T-cell (primary cell): ENCODE results near the gene SH3RF2. TPM values are rescaled to one million over a fixed set of nuclear protein-coding genes. Genes with fewer than 3 reads are reported as not detected.
"Not testable (repeated sequence)": the region's sequence is repeated elsewhere in the genome, so short reads cannot be mapped to it uniquely, and the experiment has no call there.

Experiments
- ATAC-seq, 4 experiments: fragments of 200-7000 bp in 3 of 4; fragments of 150-1000 bp in 1 of 4; cut with Tn5 transposase; replicated peaks in 1 of 4; 1 replicate in 3 of 4; 2 replicates in 1 of 4; pipeline ENCODE4 v1.10.0; 2021; ENCODE audit warnings: moderate library complexity in 3 of 4, mild to moderate bottlenecking in 2 of 4, moderate number of reproducible peaks in 1 of 4
- CTCF ChIA-PET, 2 donors: fragments of 300-600 bp; sonication (Branson Sonifier 250); formaldehyde crosslinking; loops; one replicate each; lab custom pipeline; 2022; ENCODE audit warnings: antibody characterized with exemption in 2 of 2; lab: Charles Lee
- POLR2A ChIA-PET, 2 donors: fragments of 300-600 bp; sonication (Branson Sonifier 250); formaldehyde crosslinking; loops; one replicate each; lab custom pipeline; 2022; ENCODE audit warnings: antibody characterized with exemption in 2 of 2; lab: Charles Lee
- DNase-seq, 35 experiments: peaks; one replicate each; pipeline versions ENCODE4 v3.0.0 to v3.0.0-alpha.2; 2013 to 2023
- H3K27ac ChIP-seq: one replicate; pipeline ENCODE4 v1.5.1; 2013; ENCODE audit warnings: low read length
- H3K27me3 ChIP-seq, 2 experiments: replicated peaks in 1 of 2; 1 replicate in 1 of 2; 2 replicates in 1 of 2; pipeline versions ENCODE4 v1.6.1 to v1.7.0; 2013; ENCODE audit warnings: low read length in 1 of 2, mixed read lengths in 1 of 2; ENCODE audit not compliant: control insufficient read depth in 2 of 2, insufficient read depth in 2 of 2; ENCODE audit errors: extremely low read depth in 1 of 2
- H3K36me3 ChIP-seq, 2 donors: 1 replicate in 1 of 2; 2 replicates in 1 of 2; pipeline versions ENCODE4 v1.6.1 to v1.7.0; 2013; ENCODE audit warnings: low read length in 1 of 2; ENCODE audit not compliant: control insufficient read depth in 2 of 2, insufficient read depth in 1 of 2; ENCODE audit errors: extremely low read depth in 1 of 2
- H3K4me1 ChIP-seq, 2 experiments: 1 replicate in 1 of 2; 2 replicates in 1 of 2; pipeline versions ENCODE4 v1.6.1 to v1.7.0; 2013; ENCODE audit warnings: low read length in 2 of 2, mixed read lengths in 1 of 2; ENCODE audit not compliant: insufficient read depth in 2 of 2, control insufficient read depth in 1 of 2; ENCODE audit errors: extremely low read depth in 1 of 2
- H3K4me3 ChIP-seq, 2 donors: 1 replicate in 1 of 2; 2 replicates in 1 of 2; pipeline versions ENCODE4 v1.5.1 to v1.7.0; 2013; ENCODE audit warnings: mild to moderate bottlenecking in 2 of 2, low read length in 1 of 2, moderate library complexity in 1 of 2; ENCODE audit not compliant: control insufficient read depth in 1 of 2; ENCODE audit errors: extremely low read depth in 1 of 2
- H3K9me3 ChIP-seq: 2 replicates; pipeline ENCODE4 v1.7.0; 2013
- H3K27ac Mint-ChIP-seq, 2 donors: one replicate each; pipeline ENCODE4 v1.8.0; 2020 to 2021; ENCODE audit warnings: mild to moderate bottlenecking in 2 of 2, mixed read lengths in 2 of 2
- H3K27me3 Mint-ChIP-seq, 2 donors: one replicate each; pipeline ENCODE4 v1.8.0; 2021 to 2022; ENCODE audit warnings: mixed read lengths in 2 of 2
- H3K36me3 Mint-ChIP-seq: one replicate; pipeline ENCODE4 v1.8.0; 2021; ENCODE audit warnings: mixed read lengths
- H3K4me1 Mint-ChIP-seq, 3 donors: one replicate each; pipeline ENCODE4 v1.8.0; 2020 to 2022; ENCODE audit warnings: mixed read lengths in 3 of 3, mild to moderate bottlenecking in 1 of 3
- H3K4me3 Mint-ChIP-seq, 3 donors: one replicate each; pipeline ENCODE4 v1.8.0; 2020 to 2022; ENCODE audit warnings: mild to moderate bottlenecking in 3 of 3, mixed read lengths in 3 of 3, moderate library complexity in 3 of 3
- H3K9me3 Mint-ChIP-seq, 3 donors: one replicate each; pipeline ENCODE4 v1.8.0; 2020 to 2022; ENCODE audit warnings: mixed read lengths in 3 of 3
- WGBS: methylation state at CpG from one replicate; pipeline ENCODE4 v1.1.5; 2013; ENCODE audit warnings: missing lambda C conversion rate; ENCODE audit not compliant: insufficient coverage; 5-methylcytosine and 5-hydroxymethylcytosine counted together
- total RNA-seq, 35 experiments: library from RNA in 6 of 35; stranded (reverse) in 6 of 35; fragments of 120-200 nt in 1 of 35; gene quantifications; one replicate each; pipeline versions ENCODE4 v1.2.1 to v1.2.4 and lab custom pipeline; 2013 to 2026

Gene SH3RF2
- total RNA-seq, 5 donors from 2014 or later (not counting 1 experiment from before 2014, with no cell fraction given), result 0.26 to 0.75 (median 0.37) TPM; not detected in 1

DNA sequence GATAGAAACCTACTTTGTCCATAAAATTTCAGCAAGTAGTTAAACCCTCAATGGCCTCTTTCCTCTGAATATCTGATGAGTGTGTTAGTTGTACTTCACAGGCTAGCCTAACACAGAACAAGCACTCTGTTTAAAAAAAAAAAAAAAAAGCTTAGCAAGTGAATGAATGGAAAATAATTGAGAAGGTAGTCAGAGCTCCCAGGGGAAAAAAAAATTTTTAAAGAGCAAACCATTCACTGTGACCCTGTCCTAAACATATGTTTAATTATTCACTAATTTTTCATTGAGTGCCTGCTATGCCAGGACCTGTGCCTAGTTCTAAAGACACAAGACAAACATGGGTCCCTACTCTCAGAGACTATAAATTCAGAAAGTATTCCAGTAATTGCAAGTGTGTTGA, 69.3 kb downstream of the SH3RF2 start:
- ATAC-seq (no peak), DNase-seq (no peak)
- no peak overlapping the region for H3K27ac ChIP-seq
- CTCF ChIA-PET, result no interaction called here
- H3K27me3 Mint-ChIP-seq, result peaks cover 0 to 11% of the 10 kb centered on the region in 2 donors
- H3K9me3 Mint-ChIP-seq, result no peaks in the 10 kb centered on the region
- H3K9me3 ChIP-seq, result no peaks in the 10 kb centered on the region
- no peaks in the 10 kb centered on the region for H3K36me3 ChIP-seq
- H3K36me3 Mint-ChIP-seq, result no peaks in the 10 kb centered on the region
- POLR2A ChIA-PET, result no interaction called here
- H3K4me1 Mint-ChIP-seq, result no peaks in the 10 kb centered on the region
- H3K4me3 ChIP-seq, result no peak overlapping the region
- no peaks in the 10 kb centered on the region for H3K4me1 ChIP-seq
- H3K27ac Mint-ChIP-seq, result no peak overlapping the region
- H3K4me3 Mint-ChIP-seq, result no peak overlapping the region
- H3K27me3 ChIP-seq, result no peaks in the 10 kb centered on the region

- Mint-ChIP-seq H3K9me3 (peaks cover 0 to 2% (median 0%) of the 10 kb centered on the region in 3 donors), H3K4me1 (no peaks in the 10 kb centered on the region), H3K36me3 (no peaks in the 10 kb centered on the region), H3K27me3 (peaks cover 0 to 11% of the 10 kb centered on the region in 2 donors), H3K4me3 (no peak overlapping the region), H3K27ac (no peak overlapping the region)
- H3K4me3 ChIP-seq, result no peak overlapping the region
- ATAC-seq (no peak), DNase-seq (no peak)
- CTCF ChIA-PET, result no interaction called here
- 55% methylated on average over 3 of the region's 6 CpGs for WGBS
- H3K36me3 ChIP-seq, result no peaks in the 10 kb centered on the region
- H3K4me1 ChIP-seq, result no peaks in the 10 kb centered on the region
- no peak overlapping the region for H3K27ac ChIP-seq
- POLR2A ChIA-PET, result no interaction called here
- H3K27me3 ChIP-seq, result no peaks in the 10 kb centered on the region
- H3K9me3 ChIP-seq, result no peaks in the 10 kb centered on the region
Measured at GRCh38 chr5:146006470-146007190, 70.3 kb downstream of the SH3RF2 start.

GRCh38 chr5:146007270-146007669, 70.9 kb downstream of the SH3RF2 start:
- Mint-ChIP-seq H3K27ac (no peak overlapping the region), H3K27me3 (peaks cover 0 to 11% of the 10 kb centered on the region in 2 donors), H3K9me3 (peaks cover 0 to 2% (median 0%) of the 10 kb centered on the region in 3 donors), H3K4me1 (no peaks in the 10 kb centered on the region), H3K4me3 (no peak overlapping the region), H3K36me3 (no peaks in the 10 kb centered on the region)
- 68% methylated on average over 2 of the region's 3 CpGs for WGBS
- POLR2A ChIA-PET, result no interaction called here
- H3K9me3 ChIP-seq, result no peaks in the 10 kb centered on the region
- no peak for ATAC-seq
- no peak overlapping the region for H3K27ac ChIP-seq
- no peak overlapping the region for H3K4me3 ChIP-seq
- no peaks in the 10 kb centered on the region for H3K27me3 ChIP-seq
- H3K36me3 ChIP-seq, result no peaks in the 10 kb centered on the region
- H3K4me1 ChIP-seq, result no peaks in the 10 kb centered on the region
- no peak for DNase-seq
- CTCF ChIA-PET, result no interaction called here

DNA sequence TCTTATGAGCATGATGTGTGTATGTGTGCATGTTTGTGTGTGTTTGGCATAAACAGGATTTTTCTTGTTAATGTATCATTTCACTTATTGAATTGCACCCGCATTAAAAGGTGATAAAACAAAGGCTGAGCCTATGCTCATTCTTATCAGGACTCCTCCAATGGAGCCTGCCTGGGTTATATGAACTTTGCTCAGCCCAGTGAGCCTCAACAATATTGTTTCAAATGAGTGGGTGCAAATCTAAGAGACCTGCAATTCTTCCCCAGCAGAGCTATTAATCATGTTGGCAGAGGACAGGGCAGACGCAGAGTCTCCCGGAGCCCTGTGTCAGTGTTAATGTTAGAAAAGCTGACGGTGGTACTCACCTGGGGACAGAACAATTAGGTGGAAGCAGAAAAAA, 71.6 kb downstream of the SH3RF2 start:
- Histone ChIP-seq H3K9me3 (no peaks in the 10 kb centered on the region), H3K4me1 (no peaks in the 10 kb centered on the region), H3K4me3 (no peak overlapping the region), H3K27ac (no peak overlapping the region), H3K36me3 (no peaks in the 10 kb centered on the region), H3K27me3 (no peaks in the 10 kb centered on the region)
- POLR2A ChIA-PET, result no interaction called here
- Mint-ChIP-seq H3K4me1 (no peaks in the 10 kb centered on the region), H3K27me3 (peaks cover 0 to 12% of the 10 kb centered on the region in 2 donors), H3K9me3 (peaks cover 0 to 2% (median 0%) of the 10 kb centered on the region in 3 donors), H3K4me3 (no peak overlapping the region), H3K36me3 (no peaks in the 10 kb centered on the region), H3K27ac (no peak overlapping the region)
- no peak for DNase-seq
- no CpG with 5 or more reads among the region's 4 CpGs for WGBS
- CTCF ChIA-PET, result no interaction called here
- ATAC-seq, result no peak

DNA sequence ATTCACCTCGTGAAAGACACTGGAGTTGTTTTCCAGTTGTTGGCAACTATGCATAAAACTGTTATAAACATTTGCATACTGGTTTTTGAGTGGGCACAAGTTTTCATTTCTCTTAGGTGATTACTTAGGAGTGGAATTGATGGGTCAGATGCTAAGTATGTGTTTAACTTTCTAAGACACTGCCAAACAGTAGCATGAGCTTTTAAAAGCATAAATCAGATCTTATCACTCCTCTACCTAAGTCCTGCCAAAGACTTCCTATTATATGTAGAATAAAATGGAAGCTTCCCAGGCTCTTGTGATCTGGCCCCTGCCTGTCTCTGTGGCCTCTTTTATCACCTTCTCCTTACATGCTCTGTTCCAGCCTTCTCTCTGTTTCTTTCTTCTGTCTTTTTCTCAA, 72.6 kb downstream of the SH3RF2 start:
- ATAC-seq, result no peak
- ChIA-PET POLR2A (no interaction called here), CTCF (interaction anchor here in 1 of 2 donors (0.9 kb wide), 1 partner anchor 14 kb away, joined by 3 read pairs; no protein-coding TSS in a partner anchor)
- no peaks in the 10 kb centered on the region for H3K4me1 Mint-ChIP-seq
- DNase-seq, result no peak
- H3K36me3 Mint-ChIP-seq, result no peaks in the 10 kb centered on the region
- no peaks in the 10 kb centered on the region for H3K27me3 ChIP-seq
- H3K27me3 Mint-ChIP-seq, result peaks cover 5 to 13% of the 10 kb centered on the region in 2 donors
- no CpG with 5 or more reads among the region's 1 CpG for WGBS
- H3K27ac ChIP-seq, result no peak overlapping the region
- no peak overlapping the region for H3K4me3 ChIP-seq
- H3K9me3 Mint-ChIP-seq, result peaks cover 0 to 2% (median 0%) of the 10 kb centered on the region in 3 donors
- H3K4me1 ChIP-seq, result no peaks in the 10 kb centered on the region
- H3K27ac Mint-ChIP-seq, result no peak overlapping the region
- no peaks in the 10 kb centered on the region for H3K9me3 ChIP-seq
- H3K4me3 Mint-ChIP-seq, result no peak overlapping the region
- no peaks in the 10 kb centered on the region for H3K36me3 ChIP-seq

DNA sequence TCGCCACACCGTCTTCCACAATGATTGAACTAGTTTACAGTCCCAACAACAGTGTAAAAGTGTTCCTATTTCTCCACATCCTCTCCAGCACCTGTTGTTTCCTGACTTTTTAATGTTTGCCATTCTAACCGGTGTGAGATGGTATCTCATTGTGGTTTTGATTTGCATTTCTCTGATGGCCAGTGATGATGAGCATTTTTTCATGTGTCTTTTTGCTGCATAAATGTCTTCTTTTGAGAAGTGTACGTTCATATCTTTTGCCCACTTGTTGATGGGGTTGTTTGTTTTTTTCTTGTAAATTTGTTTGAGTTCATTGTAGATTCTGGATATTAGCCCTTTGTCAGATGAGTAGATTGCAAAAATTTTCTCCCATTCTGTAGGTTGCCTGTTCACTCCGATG, 74.1 kb downstream of the SH3RF2 start:
- H3K4me1 ChIP-seq, POLR2A ChIA-PET, ATAC-seq, H3K36me3 Mint-ChIP-seq, H3K9me3 Mint-ChIP-seq, H3K4me3 Mint-ChIP-seq, DNase-seq, H3K27ac Mint-ChIP-seq, H3K27me3 ChIP-seq, H3K27ac ChIP-seq, CTCF ChIA-PET, H3K4me3 ChIP-seq, H3K36me3 ChIP-seq, H3K4me1 Mint-ChIP-seq, H3K9me3 ChIP-seq: not testable (repeated sequence)
- WGBS, result no CpG with 5 or more reads among the region's 5 CpGs
- H3K27me3 Mint-ChIP-seq, result peaks cover 5 to 18% of the 10 kb centered on the region in 2 donors
